GM21515 (cell line): ENCODE measurements around the gene SETD1A.

Experiments
- ATAC-seq: cut with Tn5 transposase; IDR thresholded peaks from one replicate; pipeline ENCODE4 v1.9.1; 2021; ENCODE audit not compliant: unreplicated experiment

SETD1A gene

GRCh38 chr16:30953111-30953510, 4.4 kb upstream of the SETD1A start:
- no peak for ATAC-seq

GRCh38 chr16:30953511-30954124, 3.9 kb upstream of the SETD1A start:
- ATAC-seq = peak; percentile 22

GRCh38 chr16:30954993-30955392, 2.6 kb upstream of the SETD1A start:
- no peak for ATAC-seq

- ATAC-seq = peak; percentile 44
These were observed 726 bp upstream of the SETD1A start for GRCh38 chr16:30956601-30957455.

- peak; percentile 20 for ATAC-seq
These were observed 873 bp downstream of the SETD1A start for GRCh38 chr16:30958175-30959079.

GRCh38 chr16:30961384-30961783, 3.8 kb downstream of the SETD1A start:
- ATAC-seq = no peak

- ATAC-seq = no peak
These were observed 6.5 kb downstream of the SETD1A start for GRCh38 chr16:30963925-30964511.

- ATAC-seq = no peak
These were observed 7.1 kb downstream of the SETD1A start for GRCh38 chr16:30964574-30965226.

- no peak for ATAC-seq
These were observed 7.9 kb downstream of the SETD1A start for GRCh38 chr16:30965436-30965835.

GRCh38 chr16:30966033-30966619, 8.6 kb downstream of the SETD1A start:
- no peak for ATAC-seq

GRCh38 chr16:30967795-30968194, 10.2 kb downstream of the SETD1A start:
- no peak for ATAC-seq

- no peak for ATAC-seq
These were observed 11.8 kb downstream of the SETD1A start for GRCh38 chr16:30969246-30969842.

GRCh38 chr16:30971298-30971697, 13.7 kb downstream of the SETD1A start:
- no peak for ATAC-seq

- no peak for ATAC-seq
These were observed 15.3 kb downstream of the SETD1A start for GRCh38 chr16:30972872-30973271.

GRCh38 chr16:30974348-30974747, 16.8 kb downstream of the SETD1A start:
- no peak for ATAC-seq

GRCh38 chr16:30976486-30976885, 18.9 kb downstream of the SETD1A start:
- ATAC-seq = no peak

GRCh38 chr16:30977502-30977901, 19.9 kb downstream of the SETD1A start:
- no peak for ATAC-seq

- no peak for ATAC-seq
These were observed 21.8 kb downstream of the SETD1A start for GRCh38 chr16:30979170-30980022.

GRCh38 chr16:30980023-30980371, 22.4 kb downstream of the SETD1A start:
- ATAC-seq = no peak
